CMK (cell line): Measurements from ENCODE around the gene XBP1.
"Not testable (repeated sequence)": the region's sequence is repeated elsewhere in the genome, so short reads cannot be mapped to it uniquely, and the experiment has no call there.

Experiments used
- DNase-seq: peaks from one replicate; pipeline ENCODE4 v3.0.0-alpha.2; 2010; ENCODE audit warnings: low read depth

The XBP1 gene

DNA sequence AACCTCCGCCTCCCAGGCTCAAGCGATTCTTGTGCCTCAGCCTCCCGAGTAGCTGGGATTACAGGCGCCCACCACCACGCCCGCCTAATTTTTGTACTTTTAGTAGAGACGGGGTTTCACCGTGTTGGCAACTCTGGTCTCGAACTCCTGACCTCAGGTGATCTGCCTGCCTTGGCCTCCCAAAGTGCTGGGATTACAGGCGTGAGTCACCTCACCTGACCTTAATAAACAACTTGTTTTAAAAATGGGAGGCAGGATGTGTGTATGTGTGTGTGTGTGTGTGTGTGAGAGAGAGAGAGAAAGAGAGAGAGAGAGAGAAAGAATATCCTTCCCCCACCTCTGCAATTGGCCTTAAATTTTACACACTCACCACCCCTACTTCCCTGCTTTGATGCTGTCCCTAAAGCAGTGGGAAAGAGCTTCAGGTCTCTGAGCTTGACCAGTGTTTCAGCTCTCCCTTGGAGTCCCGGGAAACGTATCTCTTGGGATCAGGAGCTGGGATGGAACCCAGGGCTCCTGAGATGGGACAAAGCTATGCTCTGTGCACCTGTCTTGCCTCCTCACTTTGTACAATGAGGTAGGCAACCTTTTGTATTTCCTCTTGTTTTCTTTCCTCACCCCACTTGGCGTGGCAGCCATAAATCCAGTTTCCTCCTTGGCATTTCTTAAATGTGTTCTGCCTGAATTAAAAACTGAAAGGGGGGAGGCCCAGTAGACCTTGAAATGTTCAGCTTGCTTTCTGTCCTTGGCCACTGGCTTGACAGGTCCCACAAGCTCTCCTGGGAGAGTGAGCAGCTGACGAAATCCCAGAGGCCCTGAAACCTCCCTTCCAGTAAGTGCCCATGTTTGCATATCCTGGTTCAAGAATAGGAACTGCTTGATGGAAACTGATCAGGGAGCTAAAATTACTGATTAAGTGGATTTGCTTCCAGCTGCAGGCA is 17.8 kb upstream of the XBP1 start:
- no peak for DNase-seq

DNA sequence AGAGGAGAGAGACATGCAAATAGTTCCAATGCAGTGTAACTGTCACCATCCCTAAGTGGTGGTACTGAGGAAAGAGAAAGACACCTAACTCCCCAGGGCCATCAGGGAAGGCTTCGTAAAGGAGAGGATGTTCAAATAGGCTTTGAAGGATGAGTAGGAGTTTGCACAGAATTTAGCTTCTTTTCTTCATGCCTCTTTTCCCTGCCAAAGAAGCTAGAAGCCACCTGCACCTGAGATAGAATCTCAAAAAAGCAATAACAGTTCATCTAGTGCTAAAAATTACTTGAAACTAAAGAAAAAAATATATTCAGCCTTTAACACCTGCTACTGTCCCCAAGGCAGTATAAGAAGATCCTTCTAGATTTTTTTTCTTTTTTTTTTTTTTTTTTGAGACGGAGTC is 16.7 kb upstream of the XBP1 start:
- no peak for DNase-seq

DNA sequence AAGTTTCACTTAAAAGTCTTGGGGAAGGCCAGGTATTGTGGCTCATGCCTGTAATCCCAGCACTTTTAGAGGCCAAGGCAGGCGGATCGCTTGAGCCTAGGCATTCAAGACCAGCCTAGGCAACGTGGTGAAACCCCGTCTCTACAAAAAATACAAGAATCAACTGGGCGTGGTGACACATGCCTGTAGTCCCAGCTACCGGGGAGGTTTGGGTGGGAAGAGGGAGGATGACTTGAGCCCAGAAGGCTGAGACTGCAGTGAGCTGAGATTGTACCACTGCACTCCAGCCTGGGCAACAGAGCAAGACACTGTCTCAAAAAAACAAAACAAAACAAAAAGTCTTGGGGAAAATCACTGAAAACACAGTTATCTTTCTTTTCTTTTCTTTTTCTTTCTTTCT is 15.4 kb upstream of the XBP1 start:
- no peak for DNase-seq

DNA sequence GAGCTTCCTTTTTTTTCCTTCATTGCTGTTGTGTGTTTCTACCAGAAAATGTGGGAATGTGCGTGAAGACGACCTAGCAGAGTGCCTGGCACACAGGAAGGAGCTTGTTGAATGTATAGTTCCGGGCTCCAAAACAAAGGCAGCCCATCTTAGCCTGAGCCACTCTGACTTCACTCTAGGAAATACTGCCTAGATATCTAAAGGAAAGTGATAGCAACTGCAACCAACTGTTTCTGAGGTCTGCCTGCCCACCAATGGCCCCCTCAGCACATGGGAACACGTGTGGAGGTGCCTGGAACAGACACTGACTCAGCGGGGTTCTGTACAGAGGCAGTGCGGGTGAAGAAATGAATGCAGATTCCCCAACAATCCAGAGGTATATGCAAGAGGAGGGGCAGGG is 14.7 kb upstream of the XBP1 start:
- no peak for DNase-seq

DNA sequence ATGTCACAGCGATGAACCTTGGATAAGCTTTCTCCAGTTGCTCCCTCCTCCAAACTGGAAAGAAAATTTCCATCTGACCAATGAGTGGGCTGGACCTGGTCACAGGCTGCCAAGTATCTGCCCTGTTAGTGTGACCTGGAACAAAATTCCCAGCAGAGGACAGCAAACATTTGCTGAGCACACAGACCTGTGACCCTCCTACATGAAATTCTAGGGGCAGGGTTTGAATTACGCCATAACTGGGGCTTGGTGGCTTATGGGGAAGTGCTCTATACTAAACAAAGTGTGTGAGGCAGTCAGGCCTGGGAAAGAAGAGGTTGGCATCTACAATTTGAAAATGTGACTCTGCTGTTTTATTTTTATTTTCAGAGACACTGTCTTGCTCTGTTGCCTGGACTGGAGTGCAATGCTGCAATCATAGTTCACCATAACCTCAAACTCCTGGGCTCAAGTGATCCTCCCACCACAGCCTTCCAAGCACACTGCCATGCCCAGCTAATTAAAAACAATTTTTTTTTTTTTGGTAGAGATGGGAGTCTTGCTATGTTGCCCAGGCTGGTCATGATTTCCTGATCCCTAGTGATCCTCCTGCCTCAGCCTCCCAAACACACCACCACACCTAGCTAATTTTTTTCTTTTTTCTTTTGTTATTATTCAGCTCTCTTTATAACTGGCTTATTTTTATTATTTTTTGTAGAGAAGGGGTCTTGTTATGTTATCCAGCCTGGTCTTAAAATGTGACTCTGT is 13.6 kb upstream of the XBP1 start:
- no peak for DNase-seq

DNA sequence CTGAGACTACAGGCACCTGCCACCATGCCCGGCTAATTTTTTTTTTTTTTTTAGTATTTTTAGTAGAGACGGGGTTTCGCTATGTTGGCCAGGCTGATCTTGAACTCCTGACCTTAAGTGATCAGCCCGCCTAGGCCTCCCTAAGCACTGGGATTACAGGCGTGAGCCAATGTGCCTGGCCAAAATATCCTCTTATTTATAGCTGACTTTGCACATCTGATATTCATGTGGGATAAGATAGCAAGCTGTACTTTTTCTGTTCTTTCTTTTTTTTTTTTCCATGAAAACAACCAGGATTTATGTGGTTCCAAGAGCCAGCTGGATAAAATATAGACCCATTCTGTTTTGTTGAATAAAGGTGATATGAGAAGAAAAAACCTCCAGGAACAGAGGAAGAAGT is 12.1 kb upstream of the XBP1 start:
- no peak for DNase-seq

DNA sequence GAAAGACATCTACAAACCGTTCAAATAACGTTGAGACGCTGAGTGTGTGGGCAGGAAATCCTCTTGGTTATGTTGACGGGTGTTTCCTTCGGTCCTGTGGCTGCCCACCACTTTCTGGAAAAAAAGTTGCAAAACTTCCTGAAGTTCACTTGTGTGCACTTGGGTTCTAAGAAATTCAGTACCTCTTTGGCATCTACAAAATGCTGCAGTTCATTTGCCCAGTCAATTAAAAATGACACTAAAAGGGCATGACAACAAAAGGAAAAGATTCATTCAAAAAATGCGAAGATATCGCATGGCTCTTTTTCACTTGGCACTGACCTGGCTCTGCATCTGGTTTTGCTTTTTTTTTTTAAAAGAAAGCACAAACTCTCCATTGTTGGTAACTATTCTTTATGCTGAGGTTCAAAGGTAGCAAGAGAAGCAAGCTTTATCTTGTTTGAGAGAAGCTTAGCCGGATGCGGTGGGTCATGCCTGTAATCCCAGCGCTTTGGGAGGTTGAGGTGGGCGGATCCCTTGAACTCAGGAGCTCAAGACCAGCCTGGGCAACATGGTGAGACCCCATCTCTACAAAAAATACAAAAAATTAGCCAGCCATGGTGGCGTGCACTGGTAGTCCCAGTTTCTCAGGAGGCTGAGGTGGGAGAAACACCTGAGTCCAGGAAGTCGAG is 10.6 kb upstream of the XBP1 start:
- DNase-seq: no peak

DNA sequence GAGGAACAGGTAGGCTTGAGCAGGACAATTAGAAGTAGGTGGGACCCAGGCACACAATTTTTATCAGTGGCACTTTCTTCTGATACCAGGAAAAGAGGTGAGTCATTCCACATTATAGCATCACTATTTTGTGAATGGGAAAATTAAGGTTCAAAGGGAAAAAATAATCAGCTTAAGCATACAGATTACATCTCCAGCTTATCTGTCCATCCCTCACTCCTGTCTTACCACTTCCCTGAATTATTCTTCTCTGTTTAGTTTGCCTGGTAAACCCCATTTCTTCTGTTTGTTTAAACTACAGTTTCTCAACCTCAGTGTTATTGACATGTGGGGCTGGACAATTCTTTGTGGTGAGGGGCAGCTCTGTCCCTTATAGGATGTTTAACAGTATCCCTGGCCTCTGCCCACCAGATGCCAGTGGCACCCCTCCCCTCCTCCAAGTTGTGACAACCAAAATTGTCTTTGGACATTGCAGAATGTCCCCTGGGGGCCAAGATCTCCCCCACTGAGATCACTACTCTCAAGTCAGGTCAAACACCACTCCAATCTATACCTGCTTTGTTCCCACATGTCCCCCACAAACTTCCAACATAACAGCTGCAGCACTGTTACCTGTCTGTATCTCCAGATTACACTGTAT is 8.5 kb upstream of the XBP1 start:
- DNase-seq: no peak

DNA sequence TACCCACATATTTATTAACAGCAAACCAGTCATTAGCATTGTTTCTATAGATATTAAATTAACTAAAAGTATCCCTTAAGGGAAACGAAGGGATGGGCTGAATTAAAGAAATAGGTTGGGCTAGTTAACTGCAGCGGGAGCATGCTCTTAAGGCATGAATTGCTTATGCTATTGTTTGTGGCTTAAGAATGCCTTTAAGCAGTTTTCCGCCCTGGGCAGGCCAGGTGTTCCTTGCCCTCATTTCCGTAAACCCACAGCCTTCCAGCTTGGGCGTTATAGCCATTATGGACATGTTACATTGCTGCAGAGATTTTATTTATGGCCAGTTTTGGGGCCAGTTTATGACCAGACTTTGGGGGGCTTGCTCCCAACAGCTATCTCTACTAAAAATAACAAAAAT is 5.1 kb upstream of the XBP1 start:
- not testable (repeated sequence) for DNase-seq

DNA sequence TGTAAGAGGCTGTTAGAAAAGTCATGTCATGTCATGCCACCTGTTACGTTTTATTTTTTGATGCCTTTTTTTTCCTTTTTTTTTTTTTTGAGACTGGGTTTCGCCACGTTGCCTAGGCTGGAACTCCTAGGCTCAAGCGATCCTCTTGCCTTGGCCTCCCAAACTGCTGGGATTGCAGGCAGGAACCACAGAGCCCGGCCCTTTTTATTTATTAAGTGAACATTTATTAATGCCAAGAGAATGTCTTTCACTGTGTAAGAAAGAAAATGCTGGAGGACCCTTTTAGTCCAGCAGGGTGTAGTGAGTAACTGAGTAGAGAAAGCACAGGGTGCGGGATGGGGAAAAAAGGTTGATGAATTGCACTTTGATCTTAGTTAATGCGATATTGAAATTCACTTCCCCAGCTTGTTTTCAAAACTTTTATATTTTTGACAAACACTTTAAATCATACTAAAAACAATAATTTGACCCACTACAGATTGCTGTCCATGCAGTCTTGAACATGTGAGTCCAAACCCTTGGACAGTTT is 2.3 kb upstream of the XBP1 start:
- no peak for DNase-seq

DNA sequence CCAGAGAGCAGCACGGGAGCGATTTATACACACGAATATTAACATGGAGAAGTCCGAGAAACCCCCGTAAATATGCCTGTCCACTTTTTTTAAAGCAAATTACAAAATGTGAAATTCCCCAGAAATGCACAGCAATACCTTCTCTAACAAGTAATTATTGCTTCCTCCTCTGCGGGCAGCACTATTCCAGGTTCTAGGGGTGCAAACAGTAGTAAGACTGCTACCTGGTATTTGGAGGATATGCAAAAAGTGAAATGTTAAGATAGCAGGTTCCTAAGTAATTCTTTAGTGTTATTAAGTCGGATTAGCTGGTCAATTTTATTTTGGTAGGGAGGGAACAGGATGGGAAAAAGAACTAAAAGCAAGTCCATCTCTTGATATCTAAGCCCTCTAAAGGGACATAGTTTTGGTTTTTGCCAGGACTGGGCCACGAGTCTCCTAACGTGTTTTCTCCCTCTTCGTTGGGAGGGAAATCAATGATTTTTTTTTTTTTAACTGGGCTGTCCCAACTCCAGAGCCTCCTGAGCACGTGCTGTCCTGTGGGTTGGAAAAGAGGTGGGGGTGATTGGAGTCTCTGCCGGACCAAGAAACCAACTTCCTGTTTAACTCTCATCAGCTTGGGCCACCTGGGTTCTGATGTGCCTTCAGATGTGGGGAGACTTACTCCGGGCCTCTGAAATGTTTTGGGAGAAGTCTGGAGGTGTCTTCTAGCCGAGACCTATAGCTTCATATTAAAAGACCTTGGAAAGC is 1.7 kb upstream of the XBP1 start:
- peak; percentile 93 for DNase-seq

DNA sequence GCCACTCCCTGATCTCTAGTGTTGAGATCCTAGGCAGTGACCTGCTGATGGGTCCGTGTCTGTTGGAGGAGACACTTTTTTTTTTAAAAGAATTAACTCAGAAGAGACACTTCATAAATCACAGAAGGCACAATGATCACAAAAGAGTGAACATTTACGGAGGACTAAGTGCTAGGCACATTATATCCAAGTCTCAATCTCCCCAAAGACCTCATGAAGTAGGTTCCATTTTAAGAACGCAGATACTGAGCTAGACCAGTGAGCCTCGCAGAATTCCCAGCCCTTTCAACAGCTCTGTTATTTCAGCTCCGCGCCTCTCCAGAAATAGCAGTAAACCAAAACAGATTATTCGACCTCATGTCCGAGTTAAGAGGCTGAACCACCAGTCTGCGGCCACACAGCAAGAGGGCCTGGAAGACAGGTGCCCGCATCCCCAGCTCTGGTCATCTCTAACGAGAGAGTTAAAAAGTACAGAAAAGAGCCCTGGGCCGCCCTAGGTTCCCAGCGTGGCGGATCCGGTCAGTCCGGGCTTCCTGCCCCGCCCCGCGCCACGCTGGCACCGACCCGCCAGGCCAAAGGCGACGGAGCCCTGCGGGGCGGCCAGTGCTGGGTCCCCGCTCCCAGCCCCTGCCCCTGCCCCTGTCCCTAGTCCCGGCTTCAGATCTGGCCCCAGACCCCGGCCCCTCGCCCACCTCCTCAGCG is 612 bp downstream of the XBP1 start:
- DNase-seq: no peak

DNA sequence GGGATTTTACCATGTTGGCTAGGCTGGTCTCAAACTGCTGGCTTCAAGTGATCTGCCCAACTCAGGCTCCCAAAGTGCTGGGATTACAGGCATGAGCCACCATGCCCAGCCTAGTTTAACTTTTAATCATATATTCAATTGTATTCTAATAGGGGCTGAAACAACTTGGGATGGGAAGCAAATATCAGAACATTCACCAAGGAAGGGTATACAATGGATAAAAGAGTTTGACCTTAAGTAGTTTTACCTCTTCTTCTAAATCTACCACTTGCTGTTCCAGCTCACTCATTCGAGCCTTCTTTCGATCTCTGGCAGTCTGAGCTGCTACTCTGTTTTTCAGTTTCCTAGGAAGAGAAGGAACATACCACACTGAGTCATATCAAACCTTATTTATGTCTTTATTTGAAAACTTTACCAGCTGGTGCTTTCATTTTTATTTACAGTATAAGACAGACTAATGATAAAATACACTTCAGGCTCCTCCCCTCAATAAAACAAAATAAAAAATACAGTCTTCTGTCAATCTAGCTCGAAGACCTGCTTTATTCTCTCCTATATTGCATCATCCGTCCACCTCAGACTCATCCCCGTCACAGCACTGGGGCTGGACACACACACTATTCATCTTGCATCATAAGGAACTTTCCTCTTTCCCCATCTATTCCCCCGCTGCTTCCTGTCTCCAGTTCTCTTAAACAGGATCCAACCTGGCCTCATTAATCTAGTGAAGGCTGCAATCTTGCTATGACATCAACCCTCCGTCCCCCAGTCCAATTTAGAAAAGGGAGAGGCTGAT is 1.4 kb downstream of the XBP1 start:
- DNase-seq: no peak

DNA sequence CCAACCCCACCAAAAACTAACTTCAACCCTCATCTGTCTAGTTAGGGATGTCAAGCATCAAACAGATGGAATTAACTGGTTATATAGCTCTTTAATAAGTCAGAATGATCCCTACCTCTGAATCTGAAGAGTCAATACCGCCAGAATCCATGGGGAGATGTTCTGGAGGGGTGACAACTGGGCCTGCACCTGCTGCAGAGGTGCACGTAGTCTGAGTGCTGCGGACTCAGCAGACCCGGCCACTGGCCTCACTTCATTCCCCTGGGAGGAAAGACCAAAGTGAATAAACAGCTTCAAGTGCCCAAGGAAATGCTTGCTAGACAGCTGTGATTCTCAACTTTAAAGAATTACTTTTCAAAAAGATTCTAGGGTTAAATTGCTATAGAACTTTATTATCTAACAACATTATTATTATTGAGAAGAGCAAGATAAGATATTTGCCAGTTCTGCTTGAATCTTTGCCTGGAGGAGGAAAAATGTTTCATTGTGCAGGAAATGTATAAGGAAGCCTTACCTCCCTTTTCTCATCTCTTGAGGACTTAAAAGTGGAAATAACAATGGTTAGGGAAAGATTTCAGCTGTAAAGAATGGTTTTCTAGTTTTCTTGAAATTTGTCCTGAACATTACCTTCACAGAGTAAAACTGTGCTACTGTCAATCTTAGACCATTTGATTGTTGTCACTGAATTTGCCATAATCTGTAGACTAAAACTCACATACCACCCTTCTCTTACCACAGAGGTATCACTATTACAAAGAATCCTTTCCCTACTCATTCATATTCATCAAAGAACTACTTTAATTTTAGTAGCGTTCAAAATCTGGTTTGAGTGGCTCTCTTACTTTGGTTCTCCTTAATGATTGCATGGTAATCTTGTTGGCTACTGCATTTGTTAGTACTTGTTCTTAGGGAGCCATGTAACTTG is 4.2 kb downstream of the XBP1 start:
- DNase-seq: no peak

DNA sequence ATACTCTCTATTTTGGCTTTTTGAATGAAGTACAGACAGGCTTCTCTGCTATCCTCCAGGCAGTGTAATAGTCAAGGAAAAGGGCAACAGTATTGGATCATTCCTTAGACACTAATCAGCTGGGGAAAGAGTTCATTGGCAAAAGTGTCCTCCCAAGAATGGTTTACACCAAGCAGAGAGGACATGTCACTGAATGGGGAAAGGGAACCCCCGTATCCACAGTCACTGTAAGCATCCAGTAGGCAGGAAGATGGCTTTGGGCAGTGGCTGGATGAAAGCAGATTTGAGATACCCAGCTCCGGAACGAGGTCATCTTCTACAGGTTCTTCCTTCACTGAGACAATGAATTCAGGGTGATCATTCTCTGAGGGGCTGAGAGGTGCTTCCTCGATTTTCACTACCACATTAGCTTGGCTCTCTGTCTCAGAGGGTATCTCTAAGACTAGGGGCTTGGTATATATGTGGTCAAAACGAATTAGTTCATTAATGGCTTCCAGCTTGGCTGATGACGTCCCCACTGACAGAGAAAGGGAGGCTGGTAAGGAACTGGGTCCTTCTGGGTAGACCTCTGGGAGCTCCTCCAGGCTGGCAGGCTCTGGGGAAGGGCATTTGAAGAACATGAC is 5.2 kb downstream of the XBP1 start:
- DNase-seq: no peak

DNA sequence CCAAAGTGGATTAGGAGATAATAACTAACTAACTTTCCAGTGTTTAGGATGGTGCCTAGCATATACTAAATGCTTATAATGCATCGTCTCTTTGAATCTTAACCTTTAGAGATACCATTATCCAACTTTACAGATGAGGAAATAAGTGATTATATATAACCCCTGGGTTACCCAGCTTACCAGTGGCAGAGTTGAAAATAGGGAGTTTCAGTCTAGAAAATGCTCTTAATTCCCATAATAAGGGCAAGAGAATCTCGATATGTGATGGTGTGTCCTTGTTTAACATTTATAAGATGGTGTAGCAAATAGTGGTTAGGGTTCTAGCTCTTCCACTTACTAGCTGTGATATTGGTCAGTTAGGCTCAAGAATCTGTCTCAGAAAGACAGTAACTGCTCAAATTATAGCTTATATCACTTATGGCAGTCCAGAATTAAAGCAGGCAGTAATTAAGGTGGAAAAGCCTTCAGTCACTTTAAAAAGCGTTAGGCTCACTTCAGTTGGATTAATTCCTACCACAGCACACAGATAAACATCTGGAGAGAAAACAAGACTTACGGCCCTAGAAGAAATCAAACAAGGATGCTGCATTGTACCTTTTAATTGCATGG is 6.3 kb downstream of the XBP1 start:
- no peak for DNase-seq

DNA sequence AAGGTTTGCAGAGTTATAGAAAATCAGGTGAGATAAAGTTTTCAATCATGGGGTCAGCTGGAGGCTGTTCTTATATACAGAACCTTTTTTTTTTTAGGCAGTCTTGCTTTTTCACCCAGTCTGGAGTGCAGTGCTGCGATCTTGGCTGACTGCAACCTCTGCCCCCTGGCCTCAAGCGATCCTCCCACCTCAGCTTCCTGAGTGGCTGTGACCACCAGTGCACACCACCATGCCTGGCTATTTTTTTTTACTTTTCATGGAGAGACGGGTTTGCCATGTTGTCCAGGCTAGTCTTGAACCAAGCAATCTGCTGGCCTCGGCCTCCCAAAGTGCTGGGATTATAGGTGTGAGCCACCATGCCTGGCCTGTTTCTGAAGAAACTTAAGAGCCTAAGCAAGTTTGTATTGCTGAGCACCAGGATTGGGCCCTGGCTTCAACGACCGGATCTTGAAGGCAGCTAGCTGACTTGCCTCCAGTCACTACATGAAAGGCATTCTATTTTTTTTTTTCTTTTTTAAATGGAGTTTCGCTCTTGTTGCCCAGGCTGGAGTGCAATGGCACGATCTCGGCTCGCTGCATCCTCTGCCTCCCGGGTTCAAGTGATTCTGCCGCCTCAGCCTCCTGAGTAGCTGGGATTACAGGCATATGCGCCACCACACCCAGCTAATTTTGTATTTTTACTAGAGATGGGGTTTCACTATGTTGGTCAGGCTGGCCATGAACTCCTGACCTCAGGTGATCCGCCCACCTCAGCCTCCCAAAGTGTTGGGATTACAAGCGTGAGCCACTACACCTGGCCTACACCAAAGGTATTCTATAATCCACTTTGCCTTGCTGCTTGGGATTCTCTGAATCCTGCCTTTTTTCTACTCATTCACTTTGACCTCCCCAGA is 7.6 kb downstream of the XBP1 start:
- DNase-seq: no peak
